ENCODE results near the gene CLRN1.

The CLRN1 gene

DNA sequence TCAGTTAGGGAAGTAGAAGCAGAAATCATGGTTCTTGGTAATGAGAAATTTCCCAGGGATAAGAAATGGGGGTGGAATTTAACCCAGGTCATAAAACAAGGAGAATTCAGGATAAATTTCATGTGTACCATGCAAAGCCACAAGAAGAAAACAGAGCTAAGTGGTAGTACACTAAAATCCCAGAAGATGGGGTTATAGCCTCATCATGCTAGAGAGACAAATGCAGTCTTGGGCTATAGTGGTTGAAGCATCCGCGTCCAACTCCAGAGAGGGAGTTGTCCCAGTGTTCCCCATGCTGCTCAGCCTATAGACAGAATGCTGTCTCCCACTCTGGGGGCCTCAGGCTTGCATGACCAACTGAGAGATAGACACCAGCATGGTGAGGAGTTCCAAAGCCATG, 36.2 kb upstream of the CLRN1 start:
- Histone ChIP-seq H3K4me3 (ENCODE audit: low read length, poor library complexity, severe bottlenecking) (no peak overlapping the region), H3K79me2 (ENCODE audit: insufficient read depth, low read length) (no peaks in the 10 kb centered on the region), H3K36me3 (ENCODE audit: insufficient read depth, low read length) (no peaks in the 10 kb centered on the region), H3K9me2 (replicated peaks; ENCODE audit: low read depth, low read length) (no peaks in the 10 kb centered on the region), H3K9ac (ENCODE audit: low read depth, low read length, poor library complexity, severe bottlenecking) (no peak overlapping the region), H2AFZ (ENCODE audit: low read length) (no peak overlapping the region), H3K27me3 (ENCODE audit: insufficient read depth, low read length, poor library complexity, severe bottlenecking) (no peaks in the 10 kb centered on the region), H3K9me3 (ENCODE audit: insufficient read depth, low read depth, low read length) (no peaks in the 10 kb centered on the region), H3K4me1 (ENCODE audit: insufficient read depth, low read length, poor library complexity, severe bottlenecking) (peaks cover 6% of the 10 kb centered on the region), H3F3A (ENCODE audit: low read depth) (no peaks in the 10 kb centered on the region), H3K4me2 (ENCODE audit: low read depth, low read length, poor library complexity, severe bottlenecking) (no peak overlapping the region), H4K20me1 (ENCODE audit: insufficient read depth, low read length, poor library complexity, severe bottlenecking) (no peaks in the 10 kb centered on the region)
- TF ChIP-seq EZH2phosphoT487 (IDR thresholded peaks at IDR 0.05; ENCODE audit: borderline replicate concordance) (no peak), CTCF (conservative IDR thresholded peaks at IDR 0.05; ENCODE audit: low read length) (peak; percentile 49)

DNA sequence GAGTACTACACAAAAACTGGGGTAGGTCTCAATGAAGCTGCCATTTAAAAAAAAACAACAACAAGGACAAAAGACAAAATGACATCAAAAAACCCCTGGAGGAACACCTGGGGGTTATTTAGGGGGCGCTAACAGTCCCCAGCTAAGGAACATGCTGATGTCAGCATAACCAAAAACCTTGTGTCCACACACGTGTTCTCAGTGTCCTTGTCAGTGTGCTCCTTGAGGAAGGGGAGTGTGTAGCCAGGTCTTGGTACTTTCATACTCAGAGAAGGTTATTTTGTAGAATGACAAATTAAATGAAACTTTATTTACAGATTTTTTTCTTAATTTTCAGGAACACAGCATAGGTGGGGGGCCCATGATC, 31.2 kb upstream of the CLRN1 start:
- H3K9me3 ChIP-seq (ENCODE audit: insufficient read depth, low read depth, low read length) = no peaks in the 10 kb centered on the region
- no peaks in the 10 kb centered on the region for H3K79me2 ChIP-seq (ENCODE audit: insufficient read depth, low read length)
- no peaks in the 10 kb centered on the region for H3K4me1 ChIP-seq (ENCODE audit: insufficient read depth, low read length, poor library complexity, severe bottlenecking)
- H3K27me3 ChIP-seq (ENCODE audit: insufficient read depth, low read length, poor library complexity, severe bottlenecking) = no peaks in the 10 kb centered on the region
- TF ChIP-seq CTCF (conservative IDR thresholded peaks at IDR 0.05; ENCODE audit: low read length) (no peak), EZH2phosphoT487 (IDR thresholded peaks at IDR 0.05; ENCODE audit: borderline replicate concordance) (no peak)
- H3K4me3 ChIP-seq (ENCODE audit: low read length, poor library complexity, severe bottlenecking) = no peak overlapping the region
- no peaks in the 10 kb centered on the region for H4K20me1 ChIP-seq (ENCODE audit: insufficient read depth, low read length, poor library complexity, severe bottlenecking)
- H3F3A ChIP-seq (ENCODE audit: low read depth) = no peaks in the 10 kb centered on the region
- no peaks in the 10 kb centered on the region for H3K9me2 ChIP-seq (replicated peaks; ENCODE audit: low read depth, low read length)
- no peak overlapping the region for H3K4me2 ChIP-seq (ENCODE audit: low read depth, low read length, poor library complexity, severe bottlenecking)
- H2AFZ ChIP-seq (ENCODE audit: low read length) = no peak overlapping the region
- no peaks in the 10 kb centered on the region for H3K36me3 ChIP-seq (ENCODE audit: insufficient read depth, low read length)
- no peak overlapping the region for H3K9ac ChIP-seq (ENCODE audit: low read depth, low read length, poor library complexity, severe bottlenecking)

DNA sequence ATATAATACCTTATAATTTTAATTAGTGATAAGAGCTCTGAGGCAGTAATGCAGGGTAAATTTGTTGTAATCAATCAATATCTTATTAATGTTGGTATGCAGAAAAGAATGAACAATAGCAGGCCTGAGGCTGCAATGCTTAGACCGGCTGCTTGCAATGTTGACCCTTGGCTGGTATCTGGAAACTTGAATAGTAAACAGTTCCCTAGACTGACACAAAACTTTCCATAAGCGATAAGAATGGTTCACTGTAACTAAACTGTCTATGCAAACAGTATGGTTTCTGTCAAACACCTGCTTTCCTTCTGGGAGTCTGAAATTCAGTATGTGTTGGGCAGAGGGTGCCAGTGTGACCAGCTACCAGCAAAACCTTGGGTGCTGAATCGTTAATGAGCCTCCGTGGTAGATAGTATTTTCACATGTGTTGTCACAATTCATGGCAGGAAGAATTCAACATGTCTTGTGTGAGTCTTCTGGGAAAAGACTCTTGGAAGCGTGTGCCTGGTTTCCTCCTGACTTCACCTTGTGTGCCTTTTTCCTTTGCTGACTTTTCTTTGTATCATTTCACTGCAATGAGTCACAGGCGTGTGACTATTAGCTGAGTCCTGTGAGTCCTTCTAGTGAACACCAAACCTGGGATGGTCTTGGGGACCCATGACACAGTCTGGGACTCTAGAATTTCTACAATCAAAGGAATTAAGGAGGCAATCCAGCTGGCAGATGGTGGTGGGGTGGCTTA, 30.7 kb upstream of the CLRN1 start:
- TF ChIP-seq CTCF (conservative IDR thresholded peaks at IDR 0.05; ENCODE audit: low read length) (no peak), EZH2phosphoT487 (IDR thresholded peaks at IDR 0.05; ENCODE audit: borderline replicate concordance) (no peak)
- H4K20me1 ChIP-seq (ENCODE audit: insufficient read depth, low read length, poor library complexity, severe bottlenecking) = no peaks in the 10 kb centered on the region
- H2AFZ ChIP-seq (ENCODE audit: low read length) = no peak overlapping the region
- H3K27me3 ChIP-seq (ENCODE audit: insufficient read depth, low read length, poor library complexity, severe bottlenecking) = no peaks in the 10 kb centered on the region
- H3K9me2 ChIP-seq (replicated peaks; ENCODE audit: low read depth, low read length) = no peaks in the 10 kb centered on the region
- no peaks in the 10 kb centered on the region for H3K9me3 ChIP-seq (ENCODE audit: insufficient read depth, low read depth, low read length)
- H3K4me1 ChIP-seq (ENCODE audit: insufficient read depth, low read length, poor library complexity, severe bottlenecking) = no peaks in the 10 kb centered on the region
- no peak overlapping the region for H3K4me2 ChIP-seq (ENCODE audit: low read depth, low read length, poor library complexity, severe bottlenecking)
- H3F3A ChIP-seq (ENCODE audit: low read depth) = no peaks in the 10 kb centered on the region
- no peak overlapping the region for H3K4me3 ChIP-seq (ENCODE audit: low read length, poor library complexity, severe bottlenecking)
- H3K36me3 ChIP-seq (ENCODE audit: insufficient read depth, low read length) = no peaks in the 10 kb centered on the region
- H3K9ac ChIP-seq (ENCODE audit: low read depth, low read length, poor library complexity, severe bottlenecking) = no peak overlapping the region
- no peaks in the 10 kb centered on the region for H3K79me2 ChIP-seq (ENCODE audit: insufficient read depth, low read length)
